IPS DF 6.9 (cell line): Measurements from ENCODE around the gene FLVCR1.
A peak's percentile ranks its signal among the peaks of the same experiment; 100 is the strongest.

Experiments
- DNase-seq: peaks from one replicate; pipeline ENCODE4 v3.0.0-alpha.2; 2013; ENCODE audit warnings: low read depth, low spot score
- H3K27ac ChIP-seq: one replicate; pipeline ENCODE4 v1.5.1; 2013; ENCODE audit warnings: low read length, control low read depth
- H3K27me3 ChIP-seq: 2 replicates; pipeline ENCODE4 v1.6.1; 2013; ENCODE audit warnings: mild to moderate bottlenecking, low read length; ENCODE audit not compliant: control insufficient read depth, insufficient read depth
- H3K36me3 ChIP-seq: 2 replicates; pipeline ENCODE4 v1.6.1; 2013; ENCODE audit warnings: low read length; ENCODE audit not compliant: control insufficient read depth, insufficient read depth
- H3K4me1 ChIP-seq: 2 replicates; pipeline ENCODE4 v1.6.1; 2013; ENCODE audit warnings: low read length; ENCODE audit not compliant: control insufficient read depth, insufficient read depth
- H3K4me3 ChIP-seq: 2 replicates; pipeline ENCODE4 v1.5.1; 2013; ENCODE audit warnings: mild to moderate bottlenecking, low read length
- H3K9me3 ChIP-seq: 2 replicates; pipeline ENCODE4 v1.6.1; 2013; ENCODE audit warnings: low read length, inconsistent platforms; ENCODE audit not compliant: control insufficient read depth, insufficient read depth
- WGBS: extraction: QIAGEN DNeasy Blood & Tissue Kit; methylation state at CpG from one replicate; pipeline ENCODE4 v1.1.7; 2013; ENCODE audit warnings: mixed read lengths, missing lambda C conversion rate; ENCODE audit not compliant: insufficient read length, insufficient coverage; 5-methylcytosine and 5-hydroxymethylcytosine counted together

The FLVCR1 gene

DNA sequence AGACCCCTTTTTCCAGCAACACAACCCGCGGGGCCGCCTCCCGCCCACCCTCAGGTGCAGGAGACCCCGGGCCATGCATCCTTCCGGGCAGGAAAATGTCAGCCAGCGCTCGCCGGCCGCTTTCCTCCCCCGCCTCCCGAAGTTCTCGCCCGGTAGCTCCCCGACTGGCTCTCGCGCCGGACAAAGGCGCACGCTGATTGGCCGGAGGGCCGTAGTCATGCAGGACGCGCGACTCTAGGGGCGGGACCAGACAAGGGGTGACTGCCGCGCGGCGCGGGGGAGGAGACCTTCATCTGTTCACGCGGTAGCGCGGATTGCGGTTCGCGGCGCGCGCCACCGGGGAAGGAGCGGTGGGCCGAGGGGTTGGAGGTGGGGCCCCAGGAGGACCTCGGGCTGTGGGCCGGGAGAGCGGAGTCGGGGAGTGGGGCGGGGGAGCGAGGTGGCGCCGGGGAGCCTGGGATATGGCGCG lies at the start of gene FLVCR1:
TSS of gene FLVCR1 (plus strand) at position 284 of the 469 bp plus-strand sequence. CDS start at position 462, 178 bp downstream.
- no CpG with 5 or more reads among the region's 54 CpGs for WGBS

GRCh38 chr1:212814537-212815334 lies 43.3 kb upstream of the FLVCR1 start:
- no CpG with 5 or more reads among the region's 5 CpGs for WGBS
- Histone ChIP-seq H3K4me1 (no peaks in the 10 kb centered on the region), H3K27ac (no peak overlapping the region), H3K27me3 (no peaks in the 10 kb centered on the region), H3K4me3 (no peak overlapping the region), H3K36me3 (no peaks in the 10 kb centered on the region; the same call in 1 of the 2 replicates), H3K9me3 (no peaks in the 10 kb centered on the region)
- no peak for DNase-seq

More for the DNA sequence above, at the start of gene FLVCR1:
- peak; percentile 84 for DNase-seq
- no peaks in the 10 kb centered on the region for H3K36me3 ChIP-seq
- H3K9me3 ChIP-seq, result no peaks in the 10 kb centered on the region
- H3K27ac ChIP-seq, result no peak within 1 kb of the TSS
- H3K4me1 ChIP-seq, result peaks cover 2% of the 10 kb centered on the region
- H3K4me3 ChIP-seq, result peak within 1 kb of the TSS; percentile 81
- H3K27me3 ChIP-seq, result no peaks in the 10 kb centered on the region

GRCh38 chr1:212816567-212817278 lies 41.4 kb upstream of the FLVCR1 start:
- H3K36me3 ChIP-seq, result no peaks in the 10 kb centered on the region; the same call in 1 of the 2 replicates
- no peak overlapping the region for H3K4me3 ChIP-seq
- WGBS, result no CpG with 5 or more reads among the region's 3 CpGs
- no peaks in the 10 kb centered on the region for H3K9me3 ChIP-seq
- DNase-seq, result no peak
- no peaks in the 10 kb centered on the region for H3K4me1 ChIP-seq
- H3K27me3 ChIP-seq, result no peaks in the 10 kb centered on the region
- H3K27ac ChIP-seq, result no peak overlapping the region

- no peak overlapping the region for H3K4me3 ChIP-seq
Measured at GRCh38 chr1:212819726-212820125, 38.3 kb upstream of the FLVCR1 start.

GRCh38 chr1:212820969-212821368 lies 37.1 kb upstream of the FLVCR1 start:
- no peaks in the 10 kb centered on the region for H3K4me1 ChIP-seq
- H3K27ac ChIP-seq, result no peak overlapping the region
- no peak for DNase-seq
- H3K27me3 ChIP-seq, result no peaks in the 10 kb centered on the region
- H3K9me3 ChIP-seq, result no peaks in the 10 kb centered on the region; the same call in 1 of the 2 replicates
- no peak overlapping the region for H3K4me3 ChIP-seq
- WGBS, result no CpG with 5 or more reads among the region's 2 CpGs
- no peaks in the 10 kb centered on the region for H3K36me3 ChIP-seq

More at GRCh38 chr1:212819726-212820125, 38.3 kb upstream of the FLVCR1 start:
- H3K27me3 ChIP-seq, result no peaks in the 10 kb centered on the region
- no peaks in the 10 kb centered on the region; the same call in 1 of the 2 replicates for H3K36me3 ChIP-seq
- H3K9me3 ChIP-seq, result no peaks in the 10 kb centered on the region
- DNase-seq, result no peak
- no CpG with 5 or more reads among the region's 5 CpGs for WGBS
- no peaks in the 10 kb centered on the region for H3K4me1 ChIP-seq
- H3K27ac ChIP-seq, result no peak overlapping the region

- H3K9me3 ChIP-seq, result no peaks in the 10 kb centered on the region; the same call in 1 of the 2 replicates
- H3K27me3 ChIP-seq, result no peaks in the 10 kb centered on the region
- H3K27ac ChIP-seq, result no peak overlapping the region
- H3K36me3 ChIP-seq, result no peaks in the 10 kb centered on the region
- H3K4me3 ChIP-seq, result no peak overlapping the region
- no peaks in the 10 kb centered on the region for H3K4me1 ChIP-seq
- WGBS, result no CpG with 5 or more reads among the region's 3 CpGs
- no peak for DNase-seq
Measured at GRCh38 chr1:212822956-212823355, 35.1 kb upstream of the FLVCR1 start.

- no peak for DNase-seq
- H3K4me3 ChIP-seq, result no peak overlapping the region
- no peak overlapping the region for H3K27ac ChIP-seq
- no CpG with 5 or more reads among the region's 16 CpGs for WGBS
- no peaks in the 10 kb centered on the region; the same call in 1 of the 2 replicates for H3K9me3 ChIP-seq
- no peaks in the 10 kb centered on the region for H3K4me1 ChIP-seq
- no peaks in the 10 kb centered on the region for H3K36me3 ChIP-seq
- no peaks in the 10 kb centered on the region for H3K27me3 ChIP-seq
Measured at GRCh38 chr1:212824201-212824600, 33.9 kb upstream of the FLVCR1 start.

DNA sequence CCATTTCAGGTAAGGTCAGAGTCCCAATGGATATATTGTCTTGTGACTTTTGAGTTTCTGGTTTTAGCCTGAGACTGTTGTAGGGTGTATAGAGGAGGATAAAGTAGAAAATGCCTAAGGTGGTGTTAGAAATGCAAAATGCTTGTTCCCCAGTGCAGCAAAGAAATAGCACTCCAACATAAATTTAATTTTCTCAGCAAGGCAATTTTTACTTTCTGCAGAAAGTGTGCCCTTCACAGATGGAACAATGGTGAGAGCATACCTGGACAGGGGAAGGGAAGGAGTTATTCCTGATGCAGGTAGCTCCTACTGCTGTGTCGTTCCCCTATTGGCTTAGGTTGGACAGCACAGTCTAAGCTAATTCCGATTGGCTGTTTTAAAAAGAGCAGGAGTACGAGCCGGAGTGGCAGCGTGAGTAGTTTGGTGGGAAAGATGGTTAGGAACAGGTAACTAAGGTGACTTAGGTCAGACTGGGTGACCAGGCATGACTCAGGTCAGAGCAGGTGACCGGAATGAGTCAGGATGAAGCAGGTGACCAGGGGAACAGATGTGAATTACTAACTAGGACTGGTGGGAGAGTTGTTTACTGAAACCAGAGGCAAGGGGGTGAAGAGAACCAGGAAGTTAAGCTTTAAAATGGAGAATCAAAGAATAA lies 32.1 kb upstream of the FLVCR1 start:
- Histone ChIP-seq H3K9me3 (no peaks in the 10 kb centered on the region; the same call in 1 of the 2 replicates), H3K27me3 (no peaks in the 10 kb centered on the region), H3K27ac (no peak overlapping the region), H3K4me3 (no peak overlapping the region), H3K4me1 (no peaks in the 10 kb centered on the region), H3K36me3 (no peaks in the 10 kb centered on the region)
- DNase-seq, result no peak
- no CpG with 5 or more reads among the region's 6 CpGs for WGBS

DNA sequence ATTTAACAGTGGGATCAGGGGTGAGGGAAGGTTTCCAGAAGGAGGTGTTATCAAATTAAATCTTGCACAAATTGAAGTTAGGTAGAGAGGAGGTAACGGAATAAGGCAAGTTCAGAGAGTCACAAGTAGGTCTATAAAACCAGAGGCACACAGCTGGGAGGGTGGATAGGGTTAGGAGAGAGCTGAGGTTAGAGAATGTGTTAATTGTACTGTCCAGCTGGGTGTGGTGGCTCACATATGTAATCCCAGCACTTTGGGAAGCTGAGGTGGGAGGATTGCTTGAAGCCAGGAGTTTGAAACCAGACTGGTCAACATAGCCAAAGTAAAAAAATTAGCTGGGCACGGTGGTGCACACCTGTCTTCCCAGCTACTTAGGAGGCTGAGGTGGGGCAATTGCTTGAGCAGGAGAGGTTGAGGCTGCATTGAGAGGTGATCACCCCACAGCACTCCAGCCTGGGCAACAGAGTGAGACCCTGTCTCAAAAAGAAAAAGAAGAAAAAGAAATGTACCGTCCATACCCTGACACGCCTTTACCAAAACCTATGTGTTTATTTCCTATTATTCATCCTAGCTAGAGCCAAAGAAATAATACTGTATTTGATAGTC lies 30.8 kb upstream of the FLVCR1 start:
- H3K36me3 ChIP-seq, result no peaks in the 10 kb centered on the region
- H3K27ac ChIP-seq, result no peak overlapping the region
- WGBS, result no CpG with 5 or more reads among the region's 4 CpGs
- no peaks in the 10 kb centered on the region; the same call in 1 of the 2 replicates for H3K9me3 ChIP-seq
- H3K4me1 ChIP-seq, result no peaks in the 10 kb centered on the region
- DNase-seq, result no peak
- no peak overlapping the region for H3K4me3 ChIP-seq
- H3K27me3 ChIP-seq, result no peaks in the 10 kb centered on the region

DNA sequence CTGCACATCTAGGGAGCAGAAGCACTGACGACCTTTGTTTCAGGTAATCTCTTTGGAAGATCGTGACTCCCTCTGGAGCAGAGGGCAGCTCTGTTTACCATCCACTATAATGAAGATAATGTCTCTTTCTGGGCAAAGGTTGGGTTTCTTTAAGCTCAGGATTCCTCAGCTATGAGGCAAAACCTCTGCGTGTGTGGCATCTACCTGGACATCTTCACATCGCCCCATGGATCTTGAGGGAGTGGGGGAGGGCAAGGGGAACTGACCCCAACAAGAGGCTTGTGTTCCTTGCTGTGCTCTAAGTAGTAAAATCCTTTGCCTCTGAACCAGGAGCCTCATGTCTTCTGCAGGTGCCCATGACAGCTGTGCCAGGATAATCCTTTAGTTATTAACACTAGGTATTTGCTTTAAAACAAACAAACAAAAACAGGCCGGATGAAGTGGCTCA lies 30.2 kb upstream of the FLVCR1 start:
- Histone ChIP-seq H3K9me3 (no peaks in the 10 kb centered on the region; the same call in 1 of the 2 replicates), H3K4me1 (no peaks in the 10 kb centered on the region), H3K27ac (no peak overlapping the region), H3K4me3 (no peak overlapping the region), H3K27me3 (no peaks in the 10 kb centered on the region), H3K36me3 (no peaks in the 10 kb centered on the region)
- no peak for DNase-seq
- WGBS, result no CpG with 5 or more reads among the region's 5 CpGs
